Inflammatory macrophage (primary cell): Measurements from ENCODE around the gene ZNF469.
A peak's percentile ranks its signal among the peaks of the same experiment; 100 is the strongest.

Experiments used
- DNase-seq, 2 donors: peaks; one replicate each; pipeline ENCODE4 v3.0.0-alpha.2; 2020 to 2022
- total RNA-seq, 18 experiments: gene quantifications; one replicate each; lab custom pipeline; 2026; ENCODE audit warnings: mixed read lengths in 6 of 18, inconsistent platforms in 2 of 18; lab: John Stamatoyannopoulos, UW

The ZNF469 gene, protein sequence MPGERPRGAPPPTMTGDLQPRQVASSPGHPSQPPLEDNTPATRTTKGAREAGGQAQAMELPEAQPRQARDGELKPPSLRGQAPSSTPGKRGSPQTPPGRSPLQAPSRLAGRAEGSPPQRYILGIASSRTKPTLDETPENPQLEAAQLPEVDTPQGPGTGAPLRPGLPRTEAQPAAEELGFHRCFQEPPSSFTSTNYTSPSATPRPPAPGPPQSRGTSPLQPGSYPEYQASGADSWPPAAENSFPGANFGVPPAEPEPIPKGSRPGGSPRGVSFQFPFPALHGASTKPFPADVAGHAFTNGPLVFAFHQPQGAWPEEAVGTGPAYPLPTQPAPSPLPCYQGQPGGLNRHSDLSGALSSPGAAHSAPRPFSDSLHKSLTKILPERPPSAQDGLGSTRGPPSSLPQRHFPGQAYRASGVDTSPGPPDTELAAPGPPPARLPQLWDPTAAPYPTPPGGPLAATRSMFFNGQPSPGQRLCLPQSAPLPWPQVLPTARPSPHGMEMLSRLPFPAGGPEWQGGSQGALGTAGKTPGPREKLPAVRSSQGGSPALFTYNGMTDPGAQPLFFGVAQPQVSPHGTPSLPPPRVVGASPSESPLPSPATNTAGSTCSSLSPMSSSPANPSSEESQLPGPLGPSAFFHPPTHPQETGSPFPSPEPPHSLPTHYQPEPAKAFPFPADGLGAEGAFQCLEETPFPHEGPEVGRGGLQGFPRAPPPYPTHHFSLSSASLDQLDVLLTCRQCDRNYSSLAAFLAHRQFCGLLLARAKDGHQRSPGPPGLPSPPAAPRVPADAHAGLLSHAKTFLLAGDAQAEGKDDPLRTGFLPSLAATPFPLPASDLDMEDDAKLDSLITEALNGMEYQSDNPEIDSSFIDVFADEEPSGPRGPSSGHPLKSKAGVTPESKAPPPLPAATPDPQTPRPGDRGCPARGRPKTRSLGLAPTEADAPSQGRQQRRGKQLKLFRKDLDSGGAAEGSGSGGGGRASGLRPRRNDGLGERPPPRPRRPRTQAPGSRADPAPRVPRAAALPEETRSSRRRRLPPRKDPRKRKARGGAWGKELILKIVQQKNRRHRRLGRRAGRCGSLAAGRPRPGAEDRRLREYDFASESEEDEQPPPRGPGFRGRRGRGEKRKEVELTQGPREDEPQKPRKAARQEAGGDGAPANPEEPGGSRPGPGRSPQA (N-terminal part only)
- total RNA-seq, result 0.57 to 9.7 (median 2.4) reads per million in 18 experiments

DNA sequence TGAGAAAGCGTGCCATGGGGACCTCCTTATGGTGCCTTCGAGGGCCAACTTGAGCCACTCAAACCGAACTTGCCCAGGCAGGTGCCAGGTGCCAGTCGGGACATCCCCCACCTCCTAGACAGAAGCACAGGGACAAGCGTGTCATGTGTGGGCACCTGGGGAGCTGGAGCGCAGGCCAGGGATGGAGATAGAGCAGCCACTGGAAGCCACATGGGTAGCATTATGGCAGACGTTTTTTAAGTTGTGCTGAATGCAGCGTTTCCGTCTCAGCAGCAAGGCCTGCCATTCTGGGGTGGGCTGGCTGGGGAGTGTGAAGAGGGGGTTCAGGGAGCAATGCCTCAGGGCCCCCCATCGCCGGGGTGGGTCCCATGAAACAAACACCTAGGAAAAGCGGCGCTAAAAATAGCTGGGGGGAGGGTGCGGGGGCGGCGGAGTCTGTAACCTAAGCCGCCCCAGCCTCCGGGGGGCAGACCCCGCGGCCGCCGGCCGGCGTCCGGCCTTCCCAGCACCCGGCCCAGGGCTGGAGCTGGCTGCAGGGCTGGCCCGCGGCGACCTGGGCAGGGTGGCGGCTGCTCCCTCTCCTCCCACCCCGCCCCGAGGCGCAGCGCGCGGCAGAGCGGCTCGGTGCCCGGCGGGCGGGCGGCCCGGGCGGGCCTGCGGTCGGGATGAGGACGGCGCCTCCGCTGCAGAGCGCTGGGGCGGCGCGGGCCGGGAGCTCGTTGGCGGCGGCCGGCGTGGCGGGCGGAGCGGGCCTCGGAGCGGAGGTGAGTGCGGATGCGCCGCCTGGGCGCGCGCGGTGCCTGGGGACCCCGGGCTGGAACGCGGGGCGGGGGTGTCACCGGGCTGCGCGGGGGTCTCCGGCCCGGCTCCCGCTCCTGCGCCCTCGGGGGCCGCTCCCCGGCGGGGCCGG, at the start of gene ZNF469:
Gene ZNF469 (plus strand): TSS at position 469 of the 910 bp plus-strand sequence. CDS start 44,512 bp downstream, outside the sequence.
- no peak for DNase-seq

- DNase-seq, result no peak
These were observed 48.6 kb upstream of the ZNF469 start for GRCh38 chr16:88333848-88334777.

DNA sequence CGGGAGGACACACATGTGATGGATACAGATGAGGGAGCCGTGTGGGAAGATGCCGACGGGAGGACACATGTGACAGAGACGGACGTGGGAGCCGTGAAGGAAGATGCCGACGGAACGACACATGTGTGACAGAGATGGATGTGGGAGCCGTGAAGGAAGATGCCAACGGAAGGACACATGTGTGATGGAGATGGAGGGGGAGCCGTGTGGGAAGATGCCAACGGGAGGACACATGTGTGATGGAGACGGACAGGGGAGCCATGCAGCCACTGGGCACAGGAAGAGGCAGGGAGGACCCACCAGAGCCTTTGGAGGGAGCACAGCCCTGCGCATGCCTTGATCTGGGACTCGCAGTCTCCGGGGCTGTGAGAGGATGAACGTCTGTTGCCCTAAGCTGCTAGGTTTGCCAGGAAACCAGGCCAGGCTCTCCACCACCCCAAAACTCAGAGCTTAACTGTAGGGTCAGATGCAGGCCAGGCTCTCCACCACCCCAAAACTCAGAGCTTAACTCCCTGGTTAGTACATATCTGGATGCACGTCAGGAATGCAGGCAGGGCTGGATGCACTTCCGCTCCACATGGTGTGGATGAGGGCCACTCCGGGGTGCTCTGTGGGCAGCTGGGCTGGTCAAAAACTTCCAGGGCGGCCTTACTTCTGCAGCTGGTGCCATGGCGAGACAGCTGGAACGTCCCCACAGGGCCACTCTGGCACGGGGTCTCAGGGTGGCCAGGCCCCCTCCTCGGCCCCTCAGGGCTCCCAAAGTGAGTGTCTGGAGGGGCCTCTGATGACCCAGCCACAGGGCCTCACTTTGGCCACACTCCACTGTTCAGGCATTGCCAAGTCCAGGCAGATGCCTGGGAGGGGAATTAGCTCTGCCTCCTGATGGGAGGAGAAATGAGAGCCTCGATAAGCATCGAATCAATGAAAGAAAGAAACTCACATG, 47.7 kb upstream of the ZNF469 start:
- no peak for DNase-seq

- DNase-seq, result no peak
These were observed 45.7 kb upstream of the ZNF469 start for GRCh38 chr16:88337021-88337420.

DNA sequence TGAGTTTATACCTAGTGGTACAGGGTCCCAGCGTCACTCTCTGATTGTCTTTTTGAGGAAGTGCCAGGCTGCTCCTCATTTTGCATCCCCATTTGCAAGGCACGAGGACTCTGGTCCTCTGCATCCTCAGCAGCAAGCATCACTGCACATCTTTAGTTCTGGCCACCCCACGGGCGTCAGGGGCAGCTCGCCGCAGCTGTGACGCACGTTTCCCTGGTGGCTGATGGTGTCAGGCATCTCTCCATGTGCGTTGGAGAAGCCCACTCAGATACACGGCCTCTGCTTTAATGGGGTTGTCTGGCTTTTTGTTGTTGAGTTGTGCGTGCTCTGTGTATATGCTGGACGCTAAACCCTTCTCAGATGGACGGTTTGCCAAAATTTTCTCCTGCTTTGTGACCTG, 45.2 kb upstream of the ZNF469 start:
- no peak for DNase-seq

GRCh38 chr16:88338111-88338510, 44.6 kb upstream of the ZNF469 start:
- DNase-seq, result no peak

- DNase-seq, result no peak
These were observed 43.9 kb upstream of the ZNF469 start for GRCh38 chr16:88338896-88339295.

DNA sequence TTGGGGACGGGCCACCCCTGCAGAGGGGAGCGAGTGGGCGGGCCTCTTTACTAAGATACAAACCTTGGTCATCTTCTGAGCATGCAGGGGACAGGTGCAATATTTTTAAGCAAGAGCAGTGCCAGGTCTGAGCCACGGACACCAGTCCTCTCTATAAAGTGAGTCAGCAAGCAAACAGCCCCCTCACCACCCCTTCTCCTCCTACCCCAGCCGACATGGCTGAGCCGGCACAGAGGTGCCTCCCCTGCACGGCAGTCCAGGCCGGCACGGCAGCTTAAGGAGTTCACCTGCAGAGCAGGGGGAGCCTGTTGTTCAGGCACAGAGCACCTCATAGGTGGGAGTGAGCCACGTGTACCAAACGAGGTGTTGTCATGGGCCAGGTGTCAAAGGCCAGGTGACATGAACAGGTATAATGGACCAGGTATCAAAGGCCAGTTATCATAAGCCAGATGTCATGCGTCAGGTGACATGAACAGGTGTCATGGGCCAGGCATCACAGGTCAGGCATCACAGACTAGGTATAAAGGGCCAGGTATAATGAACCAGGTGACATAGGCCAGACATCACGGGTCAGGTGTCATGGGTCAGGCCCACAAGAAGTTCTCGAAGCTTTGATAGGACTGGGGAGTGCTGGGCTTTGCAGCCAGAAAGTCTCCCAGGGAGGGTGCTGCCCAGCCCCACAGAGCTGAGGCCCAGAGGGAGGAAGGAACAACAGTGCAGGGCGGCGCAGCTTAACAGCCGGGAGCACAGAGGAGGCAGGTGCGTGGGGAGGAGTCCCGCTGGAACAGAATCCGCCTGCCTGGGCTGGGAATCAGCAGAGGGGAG, 42.6 kb upstream of the ZNF469 start:
- DNase-seq, result no peak

GRCh38 chr16:88340755-88341150, 42.0 kb upstream of the ZNF469 start:
- no peak for DNase-seq

DNA sequence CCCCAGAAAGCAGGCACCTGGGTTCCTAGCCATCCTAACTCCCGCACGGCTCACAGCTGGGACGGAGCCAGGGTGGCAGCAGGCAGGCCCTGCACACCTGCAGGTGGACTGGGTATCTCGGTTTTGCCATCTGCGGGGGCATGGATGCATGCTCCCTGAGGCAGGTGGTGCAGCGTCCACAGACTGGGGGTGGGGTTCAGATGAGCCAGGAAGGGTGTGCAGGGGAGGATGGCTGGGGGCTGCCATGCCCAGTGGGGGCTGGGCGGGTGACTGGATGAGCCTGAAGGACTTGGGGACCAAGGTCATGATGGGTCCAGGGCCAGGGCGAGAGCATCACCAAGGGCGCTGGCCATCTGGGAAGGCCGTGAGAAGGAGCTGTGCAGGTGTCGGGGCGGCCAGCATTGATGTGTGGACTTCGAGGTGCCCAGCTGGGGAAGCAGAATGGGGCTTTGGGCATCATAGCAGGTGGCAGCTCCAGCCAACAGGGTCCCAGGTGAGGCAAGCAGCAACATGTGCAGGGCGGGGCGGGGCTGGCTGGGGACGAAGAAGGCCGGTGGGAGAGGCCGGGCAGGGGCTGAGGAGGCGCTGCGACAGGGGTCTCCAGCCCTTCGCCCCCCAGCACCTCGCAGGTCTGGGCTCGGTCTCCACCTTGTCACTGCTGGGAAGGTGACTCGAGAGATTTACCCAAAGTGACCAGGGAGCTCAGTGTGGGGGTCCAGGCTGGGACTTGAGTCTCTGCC, 41.0 kb upstream of the ZNF469 start:
- no peak for DNase-seq

DNA sequence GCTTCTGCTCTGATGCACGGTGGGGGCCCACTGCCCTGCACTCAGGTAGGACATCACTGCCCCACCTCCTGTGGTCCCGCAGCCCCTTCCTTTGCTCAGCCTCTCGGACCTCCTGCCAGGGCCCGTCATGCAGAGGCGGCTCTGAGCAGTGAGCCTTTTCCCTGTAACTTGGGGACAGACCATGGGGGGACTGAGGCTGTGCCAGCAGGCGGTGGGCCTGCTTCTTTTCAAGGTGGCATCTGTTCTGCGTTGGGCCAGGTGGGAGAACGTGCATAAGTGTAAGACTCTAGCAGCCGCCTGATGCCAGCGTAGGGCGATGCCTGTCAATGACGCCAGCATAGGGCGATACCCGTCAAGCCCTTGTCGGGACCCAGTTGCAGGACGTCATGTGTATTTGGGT, 40.3 kb upstream of the ZNF469 start:
- DNase-seq, result no peak

DNA sequence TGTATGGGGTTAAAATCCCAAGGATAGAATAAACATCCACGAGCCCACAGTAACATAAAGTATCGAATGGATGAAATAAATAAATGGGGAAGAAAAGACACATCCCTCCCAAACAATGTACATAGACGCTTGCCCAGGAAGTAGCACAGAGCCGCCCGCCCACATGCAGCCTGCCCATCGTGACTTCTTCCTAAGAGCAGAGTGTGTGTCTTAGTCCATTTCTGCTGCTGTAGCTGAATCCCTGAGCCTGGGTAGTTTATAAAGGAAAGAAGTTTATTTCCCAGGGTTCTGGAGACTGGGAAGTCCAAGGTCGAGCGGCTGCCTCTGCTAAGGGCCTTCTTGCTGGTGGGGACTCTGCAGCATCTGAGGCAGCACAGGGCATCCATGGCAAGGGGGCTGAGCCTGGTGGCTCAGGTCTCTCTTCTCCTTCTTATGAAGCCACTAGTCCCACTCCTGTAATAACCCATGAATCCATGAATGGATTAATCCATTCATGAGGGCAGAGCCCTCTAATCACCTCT, 39.4 kb upstream of the ZNF469 start:
- peak; percentile 56 to 64 for DNase-seq

- no peak for DNase-seq
These were observed 38.2 kb upstream of the ZNF469 start for GRCh38 chr16:88344411-88345030.

- no peak for DNase-seq
These were observed 37.6 kb upstream of the ZNF469 start for GRCh38 chr16:88345031-88345720.

GRCh38 chr16:88345721-88346560, 36.8 kb upstream of the ZNF469 start:
- DNase-seq, result no peak
